Measurements from ENCODE around the gene PDE4B.
"Not testable (repeated sequence)": the region's sequence is repeated elsewhere in the genome, so short reads cannot be mapped to it uniquely, and the experiment has no call there.

PDE4B gene

GRCh38 chr1:65958561-65959350 is 166.1 kb downstream of the PDE4B start:
- DNase-seq, result peak in 3 of 5 donors; percentile 9 to 66 (median 21)

- DNase-seq, result peak in 1 of 5 donors; percentile 26
Measured at GRCh38 chr1:65959896-65960567, 167.3 kb downstream of the PDE4B start.

- DNase-seq, result no peak
Measured at GRCh38 chr1:65963156-65963888, 170.6 kb downstream of the PDE4B start.

DNA sequence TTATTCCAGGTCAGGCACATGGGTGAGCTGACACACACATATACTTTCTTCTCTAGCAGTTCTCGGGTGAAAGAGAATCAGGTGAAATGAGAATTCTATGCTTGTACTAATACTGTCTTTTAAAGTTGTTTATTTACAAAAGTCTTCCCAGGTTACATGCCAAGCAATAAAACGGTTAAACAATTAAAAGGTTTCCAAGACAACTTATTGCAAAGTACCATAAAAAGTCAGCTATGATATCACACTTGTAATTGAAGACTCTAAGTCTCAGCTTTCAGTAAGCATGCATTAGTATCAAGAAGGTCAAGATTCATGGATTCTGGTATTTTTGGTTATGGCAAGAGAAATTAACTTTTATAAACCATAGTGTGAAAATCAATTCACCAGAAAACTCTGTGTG is 171.4 kb downstream of the PDE4B start:
- no peak for DNase-seq

DNA sequence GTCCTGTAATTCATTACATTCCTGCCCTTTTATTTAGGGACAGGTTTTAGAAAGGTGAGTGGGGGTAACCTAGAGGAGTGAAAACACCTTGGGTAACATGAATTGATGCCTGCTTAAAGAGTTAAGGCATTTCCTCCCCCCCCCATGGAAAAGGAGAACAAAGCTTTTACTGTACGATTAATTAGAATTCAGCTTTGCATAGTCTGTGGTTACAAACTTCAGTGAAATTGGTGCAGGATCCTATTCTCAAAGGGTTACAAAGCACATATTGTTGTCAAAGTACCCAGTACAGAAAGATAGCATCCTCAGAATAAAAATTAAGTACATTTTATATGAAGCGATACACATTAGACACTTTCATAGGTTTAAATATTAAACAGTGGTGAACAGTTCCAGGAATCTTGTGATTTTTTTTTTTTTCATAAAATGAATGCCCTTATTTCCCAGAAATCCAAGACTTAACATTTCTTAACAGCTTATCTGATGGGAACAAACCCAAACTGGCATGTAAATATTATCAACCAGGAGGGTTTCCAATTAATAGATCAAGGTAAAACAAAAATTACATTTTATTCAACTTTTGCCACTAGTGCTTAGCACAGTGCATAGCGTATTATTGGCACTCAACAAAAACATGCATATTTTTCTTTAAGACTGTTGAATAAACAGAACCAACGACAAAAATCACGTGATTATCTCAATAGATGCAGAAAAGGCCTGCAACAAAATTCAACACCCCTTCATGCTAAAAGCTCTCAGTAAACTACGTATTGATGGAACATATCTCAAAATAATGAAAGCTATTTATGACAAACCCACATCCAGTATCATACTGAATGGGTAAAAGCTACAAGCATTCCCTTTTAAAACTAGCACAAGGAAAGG is 172.7 kb downstream of the PDE4B start:
- no peak for DNase-seq

DNA sequence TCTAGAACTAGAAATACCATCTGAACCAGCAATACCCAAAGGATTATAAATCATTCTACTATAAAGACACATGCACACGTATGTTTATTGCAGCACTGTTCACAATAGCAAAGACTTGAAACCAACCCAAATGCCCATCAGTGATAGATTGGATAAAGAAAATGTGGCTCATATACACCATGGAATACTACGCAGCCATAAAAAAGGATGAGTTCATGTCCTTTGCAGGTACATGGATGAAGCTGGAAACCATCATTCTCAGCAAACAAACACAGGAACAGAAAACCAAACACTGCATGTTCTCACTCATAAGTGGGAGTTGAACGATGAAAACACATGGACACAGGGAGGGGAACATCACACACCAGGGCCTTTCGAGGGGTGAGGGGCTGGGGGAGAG is 174.8 kb downstream of the PDE4B start:
- DNase-seq, result not testable (repeated sequence)

DNA sequence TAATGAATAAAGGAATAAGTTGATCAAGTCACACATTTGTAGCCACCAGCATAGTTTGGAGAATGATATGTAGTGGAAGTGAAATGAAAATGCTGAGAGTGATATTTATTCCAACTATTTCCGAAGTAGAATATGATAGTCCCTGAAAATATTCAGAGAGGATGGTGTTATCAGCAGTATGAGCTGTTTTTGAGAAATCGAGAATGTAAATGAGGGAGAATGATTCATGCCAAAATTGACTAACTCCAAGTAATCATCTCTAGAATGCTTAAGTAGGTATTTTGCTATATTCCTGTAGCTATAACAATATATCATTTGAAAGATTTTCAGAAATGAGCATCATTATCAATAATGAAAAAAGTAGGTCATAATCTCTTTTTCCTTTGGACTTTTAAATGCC is 178.9 kb downstream of the PDE4B start:
- DNase-seq, result no peak

- DNase-seq, result no peak
Measured at GRCh38 chr1:65975708-65976107, 183.0 kb downstream of the PDE4B start.

DNA sequence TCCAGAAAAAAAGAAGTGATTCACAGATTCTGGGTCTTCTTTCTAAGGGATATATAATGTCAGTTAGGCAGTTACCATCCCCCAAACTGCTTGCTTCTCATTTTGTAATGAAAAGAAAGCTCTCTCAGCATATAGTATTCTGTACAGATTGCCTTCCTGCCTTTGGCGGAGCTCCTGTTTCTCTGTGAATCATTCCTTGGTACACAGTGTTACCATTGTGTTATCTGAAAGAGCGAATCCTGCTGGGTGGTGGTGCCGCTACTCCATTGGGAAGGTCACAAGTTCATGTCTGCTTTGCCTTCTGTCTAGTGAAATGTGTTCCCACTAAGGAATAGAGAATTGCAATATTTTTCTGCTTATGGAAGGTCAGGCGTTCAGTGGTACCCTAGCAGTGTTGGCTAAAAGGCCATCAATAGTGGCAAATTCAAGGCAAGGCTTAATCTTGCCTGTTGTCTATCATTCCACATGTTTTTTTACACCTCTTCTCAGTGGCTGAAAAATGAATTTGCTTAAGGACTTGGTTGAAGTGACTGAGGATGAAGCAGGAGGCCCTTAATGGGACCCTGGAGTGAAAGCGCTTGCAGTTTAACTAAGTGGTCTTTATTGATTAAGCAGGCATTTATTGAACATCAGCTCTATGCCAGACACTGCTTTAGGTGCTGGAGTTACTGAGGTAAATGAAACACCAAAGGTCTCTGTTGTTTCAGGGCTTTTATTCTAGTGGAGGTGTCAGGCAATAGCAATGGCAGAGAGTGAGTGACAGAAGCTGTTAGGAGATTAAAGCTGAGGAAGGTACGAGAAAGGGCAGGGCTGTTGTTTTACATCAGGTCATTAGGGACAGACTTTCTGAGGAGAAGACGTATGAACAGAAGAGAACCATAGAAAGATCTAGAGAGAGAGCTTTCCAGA is 186.7 kb downstream of the PDE4B start:
- no peak for DNase-seq

- DNase-seq, result no peak
Measured at GRCh38 chr1:65980237-65980636, 187.5 kb downstream of the PDE4B start.

DNA sequence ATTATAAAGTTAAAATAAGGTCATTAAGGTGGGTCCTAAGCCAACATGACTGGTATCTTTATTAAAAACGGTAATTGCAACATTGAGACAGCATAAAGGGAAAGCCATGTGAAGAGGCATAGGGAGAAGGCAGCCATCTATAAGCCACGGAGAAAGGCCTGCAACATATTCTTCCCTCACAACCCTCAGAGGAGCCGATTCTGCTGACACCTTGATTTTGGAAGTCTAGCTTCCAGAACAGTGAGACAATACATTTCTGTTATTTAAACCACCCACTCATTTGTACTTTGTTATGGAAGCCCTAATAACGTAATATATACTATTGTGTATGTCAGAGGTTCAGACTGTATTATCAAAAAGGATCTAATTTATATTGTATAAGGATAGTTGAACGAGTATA is 190.8 kb downstream of the PDE4B start:
- no peak for DNase-seq

DNA sequence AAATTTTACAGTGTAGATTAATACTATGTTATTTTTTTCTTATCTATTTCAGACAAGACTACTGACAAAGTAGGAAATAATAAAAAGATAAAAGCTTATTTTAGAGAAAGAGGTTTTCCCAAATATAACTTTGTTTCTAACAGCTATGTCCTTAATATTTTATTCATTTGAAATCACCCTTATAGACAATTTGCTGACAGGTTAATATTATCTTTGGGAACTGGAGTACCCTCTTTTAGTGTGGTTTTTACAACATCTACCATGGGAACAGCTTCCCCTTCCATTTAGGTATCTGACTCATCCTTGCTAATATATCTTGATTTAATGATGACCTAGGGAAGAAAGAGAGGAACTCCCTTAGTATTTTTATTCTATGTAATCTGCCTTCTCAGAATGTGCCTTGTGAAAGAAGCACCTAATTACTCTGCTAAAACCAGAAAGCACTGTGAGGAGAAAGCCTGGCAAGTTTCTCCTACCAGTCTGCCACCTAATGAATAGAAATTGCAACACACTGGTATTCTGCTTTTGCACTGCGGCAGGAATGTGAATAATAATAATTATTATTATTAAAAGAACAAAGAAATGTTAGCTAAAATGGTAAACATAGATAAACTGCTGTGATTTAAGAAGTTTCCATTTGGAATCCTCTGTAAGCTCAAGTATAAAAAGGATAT is 192.8 kb downstream of the PDE4B start:
- no peak for DNase-seq

GRCh38 chr1:65986146-65986545 is 193.5 kb downstream of the PDE4B start:
- DNase-seq, result no peak

- no peak for DNase-seq
Measured at GRCh38 chr1:65990161-65990560, 197.5 kb downstream of the PDE4B start.

- no peak for DNase-seq
Measured at GRCh38 chr1:65991694-65992093, 199.0 kb downstream of the PDE4B start.

- DNase-seq, result no peak
Measured at GRCh38 chr1:65992165-65992821, 199.6 kb downstream of the PDE4B start.

GRCh38 chr1:65992831-65993271 is 200.2 kb downstream of the PDE4B start:
- no peak for DNase-seq

DNA sequence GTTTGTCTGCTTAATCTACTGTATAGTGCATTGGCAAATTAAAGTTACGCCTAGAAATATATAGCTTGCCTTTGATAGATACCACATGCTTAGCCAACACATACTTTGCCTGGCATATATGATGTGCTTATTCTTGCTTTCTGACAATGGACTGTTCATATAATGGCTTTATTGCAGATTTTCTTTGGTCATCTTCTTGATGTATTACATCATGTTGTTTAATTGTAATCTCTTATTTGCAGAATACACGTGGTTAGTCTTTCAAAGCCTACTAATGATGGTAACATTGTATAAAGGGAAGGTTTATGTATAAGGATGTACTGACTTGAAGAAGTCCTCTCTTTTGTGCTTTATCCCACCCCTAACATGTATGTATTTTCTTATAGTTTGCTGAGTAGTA is 201.5 kb downstream of the PDE4B start:
- no peak for DNase-seq

DNA sequence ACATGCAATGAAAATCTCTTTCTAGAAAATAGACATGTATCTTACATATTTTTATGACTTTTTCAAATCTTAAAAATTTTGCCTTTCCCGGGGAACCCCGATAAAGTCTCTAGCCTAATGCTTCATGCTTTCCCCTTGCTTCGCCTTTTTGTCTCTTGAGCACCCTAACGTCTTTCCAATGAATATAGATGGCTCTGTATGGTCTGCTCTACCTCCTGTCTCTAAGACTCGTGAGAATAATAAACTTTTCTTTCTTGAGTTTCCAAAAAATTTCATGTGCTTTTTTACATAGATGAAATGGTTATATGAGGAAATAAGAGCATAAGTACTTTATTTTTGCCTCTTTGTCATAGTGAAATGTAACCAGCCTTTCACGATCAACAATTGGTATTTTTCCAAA is 202.6 kb downstream of the PDE4B start:
- DNase-seq, result no peak

DNA sequence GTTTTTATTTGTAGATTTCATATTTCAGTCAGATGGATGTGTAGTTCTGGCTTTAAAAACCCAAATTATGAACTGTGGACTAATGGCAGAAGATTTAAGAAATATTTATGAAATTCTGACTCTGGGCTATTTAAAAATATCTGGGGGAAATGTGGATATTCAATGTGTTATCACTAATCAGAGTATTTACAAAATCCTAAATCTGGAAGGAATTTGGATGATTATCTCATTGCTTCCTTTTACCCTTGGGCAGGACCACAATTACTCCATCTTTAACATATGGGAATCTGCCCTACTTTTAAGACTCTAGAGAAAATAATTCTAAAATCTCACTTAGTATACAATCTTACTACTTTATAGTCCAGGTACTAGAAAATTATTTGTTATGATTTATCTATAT is 203.2 kb downstream of the PDE4B start:
- no peak for DNase-seq

Measured in T-helper 1 cell (primary cell).